ENCODE data around the gene OBP2A. TPM values are rescaled to one million over a fixed set of nuclear protein-coding genes. Genes with fewer than 3 reads are reported as not detected.
"Not testable (repeated sequence)": the region's sequence is repeated elsewhere in the genome, so short reads cannot be mapped to it uniquely, and the experiment has no call there.

The OBP2A gene
- total RNA-seq, 2 experiments from 2014 or later = not detected

- ChIA-PET POLR2A (no interaction called here), CTCF (no interaction called here)
Measured at GRCh38 chr9:135508211-135508820, 37.6 kb upstream of the OBP2A start.

- CTCF ChIA-PET = no interaction called here
- POLR2A ChIA-PET = no interaction called here
Measured at GRCh38 chr9:135509458-135509857, 36.5 kb upstream of the OBP2A start.

DNA sequence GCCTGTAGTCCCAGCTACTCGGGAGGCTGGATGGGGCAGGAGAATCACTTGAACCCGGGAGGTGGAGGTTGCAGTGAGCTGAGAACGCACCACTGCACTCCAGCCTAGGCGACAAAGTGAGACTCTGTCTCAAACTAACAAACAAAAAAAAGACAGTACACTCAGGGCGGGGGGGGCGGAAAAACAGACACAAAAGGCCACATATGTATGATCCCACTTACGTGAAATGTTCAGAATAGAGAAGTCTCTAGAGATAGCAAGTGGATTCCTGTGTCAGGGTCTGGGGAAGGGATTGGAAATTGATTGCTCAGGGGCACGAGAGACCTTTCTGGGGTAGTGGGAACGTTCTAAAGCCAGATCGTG lies 33.7 kb upstream of the OBP2A start:
- ChIA-PET POLR2A (no interaction called here), CTCF (no interaction called here)

DNA sequence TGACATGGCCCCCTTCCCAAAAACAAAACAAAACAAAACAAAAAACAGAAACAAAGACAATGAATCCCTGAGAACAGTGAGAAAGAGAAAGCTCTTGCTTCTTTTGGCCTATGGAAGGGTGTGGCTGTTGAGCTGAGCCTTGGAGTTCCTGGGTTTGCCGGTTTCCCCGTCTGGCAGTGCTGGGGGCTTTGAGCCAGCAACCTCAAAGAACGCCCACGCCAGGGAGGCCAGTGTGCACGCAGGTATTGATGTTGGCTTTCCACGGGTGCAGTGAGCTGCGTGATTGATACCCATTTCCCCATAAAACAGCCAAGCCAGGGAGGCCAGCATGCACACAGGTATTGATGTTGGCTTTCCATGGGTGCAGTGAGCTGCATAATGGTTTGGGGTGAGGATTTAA lies 33.0 kb upstream of the OBP2A start:
- CTCF ChIA-PET = no interaction called here
- POLR2A ChIA-PET = no interaction called here

DNA sequence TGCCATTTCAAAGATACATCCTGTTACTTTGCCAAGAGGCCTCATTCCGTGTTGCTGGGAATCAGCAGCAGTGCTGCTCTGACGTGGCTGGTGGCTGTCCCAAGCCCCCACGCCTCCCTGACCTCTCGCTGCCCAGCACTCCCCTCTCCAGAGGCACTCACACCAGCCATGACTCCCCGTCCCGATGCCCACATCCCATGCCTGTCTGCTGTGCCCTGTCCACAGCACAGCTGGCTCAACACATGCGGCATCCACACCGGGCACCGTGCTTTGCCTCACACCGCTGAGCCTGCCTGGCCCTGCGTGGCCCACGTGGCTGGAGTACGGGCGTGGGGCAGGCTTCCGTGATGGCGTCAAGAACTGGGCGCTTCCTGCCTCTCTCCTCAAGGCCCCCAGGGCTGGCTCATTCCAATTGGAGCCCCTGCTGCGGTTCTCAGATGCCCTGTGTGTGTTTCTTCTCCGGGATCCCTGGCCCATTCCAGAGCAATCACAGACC lies 32.5 kb upstream of the OBP2A start:
- CTCF ChIA-PET = no interaction called here
- POLR2A ChIA-PET = no interaction called here

DNA sequence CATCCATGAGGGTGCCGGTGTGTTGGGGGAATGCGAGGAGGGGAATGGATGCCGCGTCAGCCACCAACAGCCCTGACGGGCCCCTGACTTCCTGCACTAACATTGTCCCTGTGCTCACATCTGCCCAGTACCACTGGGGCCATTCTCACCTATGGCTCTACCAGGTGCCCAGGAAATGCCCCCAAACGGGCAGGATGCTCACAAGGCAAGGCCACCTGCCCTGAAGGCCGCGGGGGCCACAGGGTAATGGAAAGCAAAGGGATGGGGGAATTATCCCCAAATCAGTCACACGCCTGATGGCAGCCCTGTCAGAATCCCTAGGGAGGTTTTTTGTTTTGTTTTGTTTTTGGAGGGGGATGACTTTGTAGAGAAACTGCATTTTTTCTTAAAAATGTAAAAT lies 32.0 kb upstream of the OBP2A start:
- CTCF ChIA-PET, POLR2A ChIA-PET: not testable (repeated sequence)

DNA sequence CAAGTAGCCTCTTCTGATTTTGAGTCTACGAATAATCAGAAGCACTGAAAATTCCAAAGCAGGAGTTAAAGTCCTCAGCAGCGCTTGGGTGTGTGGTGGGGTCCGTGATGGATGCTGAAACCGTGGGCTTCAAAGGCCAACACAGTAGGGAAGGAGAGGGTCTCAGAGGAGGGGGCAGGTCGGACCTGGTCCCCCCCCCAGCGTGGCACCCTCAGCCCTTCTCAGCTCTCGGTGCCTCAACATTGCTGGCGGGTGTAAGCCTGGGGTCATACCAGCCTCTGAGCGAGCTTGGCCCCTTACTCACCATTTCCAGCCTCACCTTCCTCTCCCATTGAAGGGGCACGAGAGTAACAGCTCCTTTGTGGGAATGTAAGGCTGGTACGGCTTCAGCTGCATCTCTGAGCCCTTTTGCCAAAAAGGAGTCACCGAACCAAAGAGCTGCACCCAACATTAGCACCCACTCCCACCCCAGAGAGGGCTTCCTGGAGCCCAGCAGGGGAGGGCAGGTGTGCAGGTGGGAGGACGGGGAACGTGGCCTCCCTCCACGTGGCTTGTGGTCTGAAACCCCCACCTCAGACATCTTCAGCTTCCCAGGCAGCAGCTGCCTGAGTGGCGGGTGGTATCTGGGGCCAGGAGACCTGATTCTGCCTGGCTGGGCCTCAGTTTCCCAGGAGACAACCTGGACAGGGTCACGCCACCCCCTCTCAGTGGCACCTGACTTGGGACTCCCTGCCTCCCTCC lies 31.4 kb upstream of the OBP2A start:
- POLR2A ChIA-PET = no interaction called here
- CTCF ChIA-PET = no interaction called here

GRCh38 chr9:135515083-135515951 lies 30.6 kb upstream of the OBP2A start:
- POLR2A ChIA-PET = no interaction called here
- CTCF ChIA-PET = no interaction called here

GRCh38 chr9:135516132-135516860 lies 29.6 kb upstream of the OBP2A start:
- CTCF ChIA-PET = no interaction called here
- POLR2A ChIA-PET = no interaction called here

GRCh38 chr9:135517407-135517822 lies 28.5 kb upstream of the OBP2A start:
- ChIA-PET CTCF (no interaction called here), POLR2A (no interaction called here)

DNA sequence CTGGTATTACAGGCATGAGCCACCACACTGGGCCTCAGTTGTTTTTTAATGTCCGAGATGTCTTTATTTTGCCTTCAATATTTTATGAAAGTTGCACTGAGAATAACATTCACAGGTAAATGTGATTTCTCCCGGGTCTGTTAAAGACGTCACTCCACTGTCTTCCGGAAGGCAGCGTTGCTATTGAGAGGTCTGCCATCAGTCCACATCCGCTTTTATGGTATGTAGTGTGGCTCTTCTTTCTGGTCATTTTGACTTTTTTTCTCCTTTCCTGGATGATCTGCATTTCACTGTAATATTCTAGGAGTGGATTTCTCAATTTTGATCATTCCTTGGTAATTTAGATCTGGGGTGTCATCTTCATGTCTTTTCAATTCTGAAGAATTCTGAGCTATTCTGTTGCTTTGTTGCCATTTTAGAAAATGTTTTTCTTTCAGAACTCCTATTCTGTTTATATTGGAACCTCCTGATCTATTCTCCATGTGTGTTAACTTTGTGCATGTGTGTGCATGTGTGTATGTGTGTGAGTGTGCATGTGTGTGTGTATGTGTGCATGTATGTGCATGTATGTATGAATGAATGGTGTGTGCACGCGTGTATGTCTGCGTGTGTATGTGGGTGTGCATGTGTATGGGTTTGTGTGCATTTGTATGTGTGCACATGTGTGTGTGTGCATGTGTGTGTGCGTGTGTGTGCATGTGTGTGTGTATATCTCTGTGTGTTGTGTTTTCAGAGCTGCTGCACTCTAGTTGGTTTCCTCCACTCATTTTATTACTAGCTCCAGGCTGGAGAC lies 26.6 kb upstream of the OBP2A start:
- ChIA-PET CTCF (no interaction called here), POLR2A (no interaction called here)

DNA sequence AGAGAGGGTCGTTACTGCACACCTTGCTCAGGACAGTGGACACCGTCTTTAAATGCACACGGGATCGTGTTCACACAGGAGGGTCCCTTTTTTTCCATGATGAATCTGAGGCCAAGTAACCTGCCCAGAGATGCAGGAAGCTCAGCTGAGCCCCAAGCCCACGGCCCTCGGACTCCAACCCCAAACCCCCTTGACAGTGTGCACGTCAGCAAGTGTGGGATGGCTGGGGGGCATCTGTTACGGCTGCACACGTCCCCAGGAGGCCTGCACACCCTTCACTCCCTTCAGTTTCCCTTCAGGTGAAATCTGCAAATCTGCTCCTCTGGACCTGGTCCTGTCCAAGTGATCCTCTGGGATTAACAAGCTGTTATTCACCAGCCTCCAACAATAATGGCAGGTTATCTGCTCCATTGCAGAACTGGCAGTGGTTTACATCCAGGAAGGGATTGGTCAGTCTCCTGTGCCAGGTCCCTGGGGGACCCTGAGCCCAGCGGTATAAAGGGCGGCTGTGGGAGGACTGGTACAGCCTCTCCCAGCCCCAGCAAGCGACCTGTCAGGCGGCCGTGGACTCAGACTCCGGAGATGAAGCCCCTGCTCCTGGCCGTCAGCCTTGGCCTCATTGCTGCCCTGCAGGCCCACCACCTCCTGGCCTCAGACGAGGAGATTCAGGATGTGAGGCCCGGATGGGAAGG lies 24.9 kb upstream of the OBP2A start, which contains the start of gene LCN1:
Gene LCN1 (plus strand): TSS at position 525 of the 692 bp plus-strand sequence. CDS start 58 bp downstream, at position 583.
- ChIA-PET CTCF (interaction anchor here (0.6 kb wide), 1 partner anchor 739 kb away, joined by 3 read pairs; no protein-coding TSS in a partner anchor), POLR2A (no interaction called here)

- POLR2A ChIA-PET = no interaction called here
- CTCF ChIA-PET = no interaction called here
Measured at GRCh38 chr9:135521608-135522095, 24.3 kb upstream of the OBP2A start.

DNA sequence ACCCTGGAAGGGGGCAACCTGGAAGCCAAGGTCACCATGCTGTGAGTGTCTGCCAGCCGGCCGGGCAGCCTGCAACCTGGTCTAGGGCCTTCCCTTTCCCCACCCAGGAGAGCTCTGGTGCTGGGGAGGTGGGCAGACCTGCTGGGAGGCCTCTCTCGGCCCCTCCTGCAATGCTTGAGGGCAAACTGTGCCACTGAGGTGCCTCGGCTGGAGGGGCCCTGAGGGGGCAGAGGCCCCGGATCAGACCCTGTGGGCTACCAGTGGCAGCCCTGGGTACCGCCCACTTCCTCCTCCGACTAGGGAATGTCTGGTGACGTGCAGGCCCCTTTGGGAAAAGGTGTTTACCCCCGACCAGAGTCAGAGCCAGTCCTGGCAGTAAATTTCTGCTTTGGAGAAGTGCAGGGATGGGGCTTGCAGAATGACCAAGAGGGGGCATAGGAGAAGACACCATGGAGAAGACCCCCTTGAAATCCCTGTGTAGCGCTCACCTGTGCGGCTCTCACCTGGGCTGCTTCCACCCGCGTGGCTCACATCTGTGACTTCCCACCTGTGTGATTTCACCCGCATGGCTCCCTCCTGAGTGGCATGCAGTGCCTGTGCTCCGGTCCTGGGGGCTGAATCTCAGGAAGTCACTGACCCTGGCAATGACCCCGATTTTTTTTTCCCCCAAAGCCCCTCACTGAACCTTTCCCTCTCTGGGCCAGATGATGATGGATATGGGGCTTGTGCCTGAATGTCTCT lies 23.6 kb upstream of the OBP2A start:
- ChIA-PET POLR2A (no interaction called here), CTCF (no interaction called here)

- ChIA-PET CTCF (no interaction called here), POLR2A (no interaction called here)
Measured at GRCh38 chr9:135522931-135523330, 23.0 kb upstream of the OBP2A start.

GRCh38 chr9:135523521-135524129 lies 22.3 kb upstream of the OBP2A start:
- ChIA-PET CTCF (no interaction called here), POLR2A (no interaction called here)

GRCh38 chr9:135524130-135524861 lies 21.6 kb upstream of the OBP2A start:
- ChIA-PET CTCF (no interaction called here), POLR2A (no interaction called here)

All from activated CD8-positive, alpha-beta memory T cell treated with anti-CD3 and anti-CD28 coated beads for 36 hours (primary cell).